GM21423 (cell line): ENCODE measurements around the gene PAPSS2.
"Not testable (repeated sequence)": the region's sequence is repeated elsewhere in the genome, so short reads cannot be mapped to it uniquely, and the experiment has no call there.

Source experiments
- ATAC-seq: cut with Tn5 transposase; IDR thresholded peaks from one replicate; pipeline ENCODE4 v1.9.1; 2021; ENCODE audit warnings: mild to moderate bottlenecking, moderate library complexity; ENCODE audit not compliant: unreplicated experiment

The PAPSS2 gene

DNA sequence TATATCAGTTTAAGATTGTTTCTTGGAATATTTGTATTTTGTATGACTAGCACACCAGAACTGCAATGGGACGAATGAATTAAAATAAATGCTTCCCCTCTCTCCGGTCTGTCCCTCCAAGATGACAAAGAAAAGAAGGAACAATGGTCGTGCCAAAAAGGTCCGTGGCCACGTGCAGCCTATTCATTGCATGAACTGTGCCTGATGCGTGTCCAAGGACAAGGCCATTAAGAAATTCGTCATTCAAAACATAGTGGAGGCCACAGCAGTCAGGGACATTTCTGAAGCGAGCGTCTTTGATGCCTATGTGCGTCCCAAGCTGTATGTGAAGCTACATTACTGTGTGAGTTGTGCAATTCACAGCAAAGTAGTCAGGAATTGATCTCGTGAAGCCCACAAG, 17.2 kb upstream of the PAPSS2 start:
- ATAC-seq, result no peak

DNA sequence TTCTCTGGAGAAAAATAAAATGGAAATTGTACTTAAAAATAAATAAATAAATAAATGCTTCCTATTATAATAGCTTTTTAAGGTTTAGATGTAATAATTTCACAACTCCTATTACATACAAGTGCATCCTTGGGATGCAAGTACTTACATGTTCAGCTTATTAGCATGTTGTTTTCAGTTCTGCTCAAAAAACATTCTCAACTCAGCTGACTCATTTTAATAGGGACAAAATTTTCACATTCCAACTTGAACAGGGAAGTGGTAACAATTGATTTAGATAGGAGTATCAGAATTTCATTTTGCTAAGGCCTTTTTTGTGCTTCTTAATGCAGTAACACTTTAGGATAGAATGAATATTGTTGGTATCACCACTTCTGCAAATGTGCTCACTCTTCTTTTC, 16.7 kb upstream of the PAPSS2 start:
- ATAC-seq, result no peak

DNA sequence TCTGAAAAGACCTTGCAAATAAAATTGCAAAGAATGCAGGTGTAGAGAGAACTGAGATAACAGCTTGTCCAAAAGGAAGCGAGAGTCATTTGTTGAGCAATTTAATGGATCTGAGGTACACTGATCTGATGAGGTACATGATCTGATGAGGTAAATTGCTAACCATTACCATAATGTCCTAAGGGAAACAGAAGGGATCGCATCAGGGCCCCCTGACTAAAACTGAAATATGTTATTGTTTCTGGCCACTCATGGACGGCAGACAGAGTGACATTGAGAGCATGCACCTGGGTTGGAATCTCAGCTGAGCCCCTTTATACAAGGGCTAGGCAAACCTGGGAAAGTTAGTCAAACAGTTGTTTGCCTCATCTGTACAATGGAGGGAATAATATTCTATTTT, 15.8 kb upstream of the PAPSS2 start:
- ATAC-seq, result no peak

DNA sequence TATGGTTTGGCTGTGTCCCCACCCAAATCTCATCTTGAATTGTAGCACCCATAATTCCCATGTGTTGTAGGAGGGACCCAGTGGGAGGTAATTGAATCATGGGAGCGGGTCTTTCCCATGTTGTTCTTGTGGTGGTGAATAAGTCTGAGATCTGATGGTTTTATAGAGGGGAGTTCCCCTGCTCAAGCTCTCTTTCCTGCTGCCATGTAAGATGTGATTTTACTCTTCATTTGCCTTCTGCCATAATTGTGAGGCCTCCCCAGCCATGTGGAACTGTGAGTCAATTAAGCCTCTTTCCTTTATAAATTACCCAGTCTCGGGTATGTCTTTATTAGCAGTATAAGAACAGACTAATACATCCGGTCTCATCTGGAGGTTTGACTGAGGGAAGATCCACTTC, 15.2 kb upstream of the PAPSS2 start:
- not testable (repeated sequence) for ATAC-seq

DNA sequence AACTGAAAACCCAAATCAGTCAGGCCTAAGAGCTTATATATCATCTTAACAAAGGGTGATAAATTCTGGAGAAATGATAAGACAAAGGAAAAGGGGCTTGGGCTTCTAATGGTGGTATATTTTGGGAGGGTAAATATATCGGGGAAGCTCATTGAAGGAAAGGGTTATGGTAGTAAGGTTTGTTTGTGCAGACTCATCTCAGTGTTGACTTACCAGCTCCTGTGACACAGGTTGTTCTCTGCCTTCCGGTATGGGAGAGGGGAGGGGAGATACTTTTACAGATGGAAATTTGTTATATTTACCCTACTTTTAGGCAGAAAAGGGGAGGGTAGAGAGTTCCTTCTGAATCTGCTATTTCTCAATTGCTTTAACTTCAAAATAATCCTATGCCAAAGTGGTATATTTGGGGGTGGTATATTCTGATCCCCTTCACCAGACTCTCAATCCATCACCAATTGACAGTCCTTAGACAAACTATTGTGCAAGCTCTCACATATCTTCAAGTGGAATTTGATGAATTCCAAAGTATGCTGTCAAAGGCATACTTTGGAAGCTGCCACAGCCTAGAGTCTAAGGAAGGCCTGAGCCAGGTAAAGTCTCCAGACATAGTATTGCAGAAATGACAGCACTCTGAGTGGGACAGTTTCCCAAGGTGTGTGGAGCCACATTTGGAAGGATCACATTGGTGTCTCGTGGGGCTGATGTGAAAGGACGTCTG, 13.3 kb upstream of the PAPSS2 start:
- ATAC-seq, result no peak

GRCh38 chr10:87646935-87647334, 12.7 kb upstream of the PAPSS2 start:
- no peak for ATAC-seq

GRCh38 chr10:87650838-87651589, 8.7 kb upstream of the PAPSS2 start:
- no peak for ATAC-seq

- no peak for ATAC-seq
These were observed 7.9 kb upstream of the PAPSS2 start for GRCh38 chr10:87651801-87652200.

- no peak for ATAC-seq
These were observed 7.4 kb upstream of the PAPSS2 start for GRCh38 chr10:87652261-87652660.

DNA sequence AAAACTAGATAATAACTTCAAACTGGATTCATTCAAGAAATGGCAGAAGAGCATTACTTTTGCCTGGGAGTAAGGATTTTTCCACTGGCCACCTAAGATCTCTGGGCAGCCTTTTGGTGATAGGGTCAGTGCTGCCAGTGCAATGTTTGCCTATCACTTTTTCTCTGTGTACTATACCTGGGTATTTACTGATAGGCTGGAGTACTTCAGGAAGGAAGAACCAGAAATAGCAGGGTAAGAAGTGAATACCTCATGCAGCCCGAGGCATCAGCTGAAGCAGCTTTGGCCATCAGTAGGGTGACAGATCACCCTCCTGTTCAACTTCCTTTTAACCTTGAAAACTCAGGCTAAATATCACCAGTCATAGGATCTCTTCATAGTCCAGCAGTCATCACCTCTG, 5.5 kb upstream of the PAPSS2 start:
- no peak for ATAC-seq

DNA sequence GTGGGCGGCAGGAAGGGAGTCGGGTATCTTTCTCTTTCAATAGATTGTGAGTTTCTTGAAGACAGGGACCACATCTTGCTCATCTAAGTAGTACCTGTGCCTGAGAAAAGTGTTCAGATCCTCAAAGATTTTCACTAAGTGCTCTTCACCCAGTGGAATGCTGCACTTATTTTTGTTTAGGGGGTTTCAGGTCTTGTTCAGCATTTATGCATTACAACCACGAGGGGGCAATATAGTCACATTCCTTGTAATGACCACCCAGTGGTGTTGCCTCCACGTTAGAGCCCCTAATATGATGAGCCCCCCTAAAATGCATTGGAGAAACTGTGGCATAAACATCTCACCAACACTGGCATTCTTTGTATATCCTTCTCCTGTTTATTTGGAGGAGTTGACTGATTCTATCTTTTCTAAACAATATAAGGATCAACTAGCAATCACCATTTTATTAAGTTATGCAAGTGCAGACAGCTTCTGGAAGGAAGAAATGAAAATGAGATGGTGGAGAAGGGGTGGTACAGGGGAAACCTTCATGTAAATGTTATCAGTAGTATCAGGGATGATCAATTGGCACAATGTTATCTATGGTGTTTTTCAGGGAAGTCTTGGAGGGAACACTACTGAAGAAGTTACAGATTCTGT, 3.1 kb upstream of the PAPSS2 start:
- no peak for ATAC-seq

GRCh38 chr10:87657371-87657770, 2.3 kb upstream of the PAPSS2 start:
- no peak for ATAC-seq

DNA sequence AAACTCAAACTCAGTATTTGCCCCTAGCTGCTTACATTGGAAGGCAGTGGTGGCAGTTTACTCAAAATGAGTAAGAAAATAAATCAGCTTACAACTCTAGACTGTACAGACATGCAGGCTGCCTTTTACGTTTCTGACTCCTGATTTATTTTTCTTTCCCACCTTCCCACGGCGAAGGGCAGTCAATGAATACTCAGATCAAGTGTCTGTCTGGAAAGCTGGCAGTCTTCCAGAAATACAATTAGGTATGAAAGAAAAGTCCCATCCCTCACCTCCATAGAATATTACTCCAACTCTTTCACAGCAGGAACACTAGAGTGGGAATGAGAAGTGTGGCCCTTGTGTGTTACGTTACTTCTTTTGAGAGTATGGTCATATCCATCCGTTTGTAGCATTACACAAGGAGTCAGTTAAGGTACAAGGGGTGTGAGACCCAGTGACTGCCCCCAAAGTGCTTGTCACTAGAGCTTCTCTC, 1.3 kb upstream of the PAPSS2 start:
- no peak for ATAC-seq

GRCh38 chr10:87658858-87659555, 671 bp upstream of the PAPSS2 start:
- ATAC-seq, result no peak

GRCh38 chr10:87660484-87661133, 931 bp downstream of the PAPSS2 start:
- ATAC-seq, result no peak

DNA sequence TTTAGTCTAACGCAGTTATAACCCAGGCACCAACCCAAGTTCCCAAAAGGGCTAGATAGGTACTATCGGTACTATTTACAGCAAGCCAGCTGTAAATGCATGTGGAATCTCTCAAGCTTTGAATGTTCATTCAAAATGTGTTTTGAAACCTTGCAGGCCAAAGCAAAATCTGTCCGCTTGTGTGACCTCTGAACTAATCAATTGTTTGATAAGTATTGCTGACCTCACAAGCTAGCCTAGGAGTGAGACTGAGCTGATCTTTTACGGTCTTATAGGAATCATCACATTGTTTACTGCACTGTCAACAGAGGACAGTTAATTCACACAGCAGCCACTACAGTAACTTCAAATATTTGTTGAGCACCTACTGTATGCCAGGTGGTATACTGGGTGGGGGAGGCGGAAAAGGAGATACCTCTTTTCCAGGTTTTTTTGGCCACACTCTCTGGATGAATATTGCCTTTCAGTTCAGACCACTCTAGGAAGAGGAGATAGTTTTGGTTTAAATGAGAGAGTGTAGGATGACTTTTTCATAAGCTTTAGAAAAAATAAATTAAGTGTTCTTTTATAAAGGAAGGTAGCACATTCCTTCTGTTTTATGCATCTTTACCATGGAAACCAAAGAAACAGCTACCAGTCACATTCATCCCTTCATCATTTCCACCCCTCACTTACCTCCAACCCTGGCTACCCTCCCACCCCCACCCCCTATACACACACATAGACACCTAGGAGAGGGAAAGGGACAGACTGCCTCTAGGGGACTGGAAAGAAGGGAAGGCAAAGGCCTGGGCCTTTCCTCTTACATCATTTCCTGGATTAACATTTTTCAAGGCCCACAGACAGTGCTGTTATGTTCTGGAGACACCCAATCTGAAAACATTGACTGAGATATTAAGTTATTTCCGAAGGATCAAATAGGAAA, 2.4 kb downstream of the PAPSS2 start:
- ATAC-seq, result no peak

DNA sequence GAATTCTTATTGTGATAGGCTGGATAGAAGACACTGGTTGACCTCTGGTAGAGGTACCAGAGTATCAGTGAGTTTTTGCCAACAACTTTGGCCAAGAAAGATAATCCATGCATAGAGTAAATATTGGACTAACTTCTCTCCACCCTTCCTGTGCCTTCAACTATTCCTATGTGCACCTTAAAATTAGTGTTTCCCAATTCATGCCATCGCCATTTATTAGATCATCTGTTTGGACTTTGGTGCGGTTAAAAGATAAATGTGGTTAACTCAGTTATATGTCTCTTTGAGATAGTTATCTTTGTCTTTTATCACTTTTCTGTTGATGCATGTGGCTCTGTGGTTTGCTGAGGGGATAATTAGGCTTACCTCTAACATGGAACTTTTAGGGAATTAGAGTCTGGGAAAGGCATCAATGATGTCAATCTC, 4.6 kb downstream of the PAPSS2 start:
- ATAC-seq, result no peak

- no peak for ATAC-seq
These were observed 7.8 kb downstream of the PAPSS2 start for GRCh38 chr10:87667493-87667892.

DNA sequence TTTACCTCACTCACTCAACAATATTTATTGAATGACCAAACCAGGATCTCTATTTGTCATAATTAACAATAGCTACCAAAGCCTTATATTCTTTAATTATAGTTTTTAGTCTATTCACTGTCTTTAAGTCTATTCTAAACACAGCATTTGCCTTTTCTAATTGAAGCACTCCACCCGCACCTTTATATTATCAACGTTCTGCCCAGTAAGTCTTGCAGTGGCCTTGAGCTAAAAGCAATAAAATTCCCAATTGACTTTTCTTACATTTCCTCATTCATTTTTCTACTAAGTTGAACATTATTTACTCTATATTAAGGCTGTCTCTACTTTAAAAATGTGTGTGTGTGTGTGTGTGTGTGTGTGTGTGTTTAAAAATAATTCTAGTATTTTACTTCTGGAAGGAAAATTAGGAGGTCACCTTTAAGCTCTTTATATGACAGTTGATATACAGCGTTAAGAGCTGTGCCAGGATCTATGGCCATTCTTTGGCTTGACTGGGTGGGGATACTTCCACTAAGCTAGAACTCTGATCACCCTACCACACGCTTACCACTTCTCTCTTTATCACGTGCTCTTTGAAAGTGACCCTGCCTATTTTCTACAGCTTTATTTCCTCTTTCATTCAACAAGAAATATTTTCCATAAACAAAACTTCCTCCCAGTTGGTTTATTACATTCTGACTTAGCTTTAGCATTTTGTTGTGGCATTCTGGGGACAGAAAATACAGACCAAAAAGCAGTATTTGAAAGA, 8.8 kb downstream of the PAPSS2 start:
- ATAC-seq, result no peak
